ENCODE results near the gene ARHGEF4.

The ARHGEF4 gene

DNA sequence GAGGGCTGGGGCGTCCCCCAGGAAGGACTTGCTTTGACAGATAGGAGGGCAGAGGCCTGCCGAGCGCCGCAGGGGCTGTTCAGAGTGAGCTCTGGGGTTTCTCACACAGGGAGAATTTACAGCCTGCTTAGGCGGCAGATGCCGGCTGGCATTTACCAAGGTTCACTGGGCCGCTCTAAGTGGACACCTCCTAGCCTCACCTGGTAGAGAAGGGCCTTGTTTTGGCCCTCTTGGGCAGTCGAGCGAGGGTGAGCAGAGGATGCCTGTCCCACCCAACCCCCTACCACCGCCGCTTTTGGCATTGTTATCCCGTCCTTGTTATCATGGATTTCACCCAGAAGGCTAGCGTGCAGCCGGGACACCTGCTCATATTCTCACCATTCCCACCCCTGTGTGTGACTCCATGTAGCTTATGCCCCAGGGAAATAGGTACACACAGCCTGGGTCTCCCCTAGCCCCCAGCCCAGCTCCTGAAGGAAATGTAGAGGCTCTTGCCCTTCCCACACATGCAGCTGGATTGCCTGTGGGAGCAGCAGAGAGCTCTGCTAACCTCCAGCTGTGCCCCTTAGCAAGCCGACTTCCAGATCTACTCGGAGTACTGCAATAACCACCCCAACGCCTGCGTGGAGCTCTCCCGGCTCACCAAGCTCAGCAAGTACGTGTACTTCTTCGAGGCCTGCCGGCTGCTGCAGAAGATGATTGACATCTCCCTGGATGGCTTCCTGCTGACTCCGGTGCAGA is 204.1 kb downstream of the ARHGEF4 start:
- no peak for DNase-seq

DNA sequence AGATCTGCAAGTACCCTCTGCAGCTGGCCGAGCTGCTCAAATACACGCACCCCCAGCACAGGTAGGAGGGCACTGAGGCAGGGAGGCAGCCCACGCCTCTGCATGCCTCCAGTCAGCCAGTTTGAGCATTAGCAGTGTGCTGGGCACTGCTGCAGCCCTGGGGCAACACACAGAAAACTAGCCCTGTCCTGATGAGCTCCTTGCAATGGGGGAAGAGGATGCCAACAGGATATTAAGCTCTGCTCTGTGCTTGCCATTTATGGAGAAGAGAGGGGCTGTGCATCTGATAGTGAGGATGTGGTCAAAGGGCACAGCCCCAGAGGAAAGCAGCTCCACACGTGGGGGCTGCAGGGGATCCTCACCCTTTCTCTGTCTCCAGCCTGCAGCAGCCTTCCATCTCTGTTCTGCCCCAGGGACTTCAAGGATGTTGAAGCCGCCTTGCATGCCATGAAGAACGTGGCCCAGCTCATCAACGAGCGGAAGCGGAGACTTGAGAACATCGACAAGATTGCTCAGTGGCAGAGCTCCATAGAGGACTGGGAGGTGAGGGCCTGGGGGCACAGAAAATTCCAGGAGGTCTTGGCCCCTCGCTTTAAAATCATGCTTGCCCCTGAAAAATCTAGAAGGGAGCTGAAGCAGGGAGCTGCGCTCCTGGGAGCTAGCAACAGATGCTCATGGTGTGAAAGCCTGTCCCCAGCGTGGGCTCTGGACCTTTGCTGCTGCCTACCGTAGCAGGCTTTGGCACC is 204.9 kb downstream of the ARHGEF4 start:
- DNase-seq = no peak

DNA sequence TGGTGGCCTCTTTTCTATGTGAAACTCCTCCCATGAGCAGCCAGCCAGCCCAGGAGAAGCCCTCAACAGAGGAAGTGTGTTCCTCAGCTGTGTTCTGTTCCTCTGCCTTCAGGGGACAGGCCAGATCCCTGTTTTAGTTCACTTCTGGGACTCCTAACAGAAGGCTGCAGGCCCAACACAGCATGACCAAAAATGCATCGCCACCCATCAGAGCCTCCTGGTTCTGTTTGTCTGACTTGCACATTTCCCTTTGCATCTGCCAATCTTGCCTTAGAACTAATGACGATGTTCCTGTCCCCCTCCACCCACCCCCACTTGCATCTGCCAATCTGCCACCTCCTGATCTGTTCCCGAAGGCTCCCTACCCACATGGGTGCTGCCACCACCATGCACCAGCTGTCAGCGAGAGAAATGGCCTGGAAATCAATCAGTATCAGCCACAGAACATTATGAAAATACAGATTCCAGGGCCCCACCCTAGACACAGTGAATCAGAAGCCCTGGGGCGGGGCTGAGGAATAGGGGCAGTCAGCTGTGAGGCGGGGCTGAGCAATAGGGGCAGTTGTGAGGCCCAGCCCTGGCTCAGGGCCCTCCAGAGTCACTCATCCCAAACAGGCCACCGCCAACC is 205.5 kb downstream of the ARHGEF4 start:
- DNase-seq = no peak

DNA sequence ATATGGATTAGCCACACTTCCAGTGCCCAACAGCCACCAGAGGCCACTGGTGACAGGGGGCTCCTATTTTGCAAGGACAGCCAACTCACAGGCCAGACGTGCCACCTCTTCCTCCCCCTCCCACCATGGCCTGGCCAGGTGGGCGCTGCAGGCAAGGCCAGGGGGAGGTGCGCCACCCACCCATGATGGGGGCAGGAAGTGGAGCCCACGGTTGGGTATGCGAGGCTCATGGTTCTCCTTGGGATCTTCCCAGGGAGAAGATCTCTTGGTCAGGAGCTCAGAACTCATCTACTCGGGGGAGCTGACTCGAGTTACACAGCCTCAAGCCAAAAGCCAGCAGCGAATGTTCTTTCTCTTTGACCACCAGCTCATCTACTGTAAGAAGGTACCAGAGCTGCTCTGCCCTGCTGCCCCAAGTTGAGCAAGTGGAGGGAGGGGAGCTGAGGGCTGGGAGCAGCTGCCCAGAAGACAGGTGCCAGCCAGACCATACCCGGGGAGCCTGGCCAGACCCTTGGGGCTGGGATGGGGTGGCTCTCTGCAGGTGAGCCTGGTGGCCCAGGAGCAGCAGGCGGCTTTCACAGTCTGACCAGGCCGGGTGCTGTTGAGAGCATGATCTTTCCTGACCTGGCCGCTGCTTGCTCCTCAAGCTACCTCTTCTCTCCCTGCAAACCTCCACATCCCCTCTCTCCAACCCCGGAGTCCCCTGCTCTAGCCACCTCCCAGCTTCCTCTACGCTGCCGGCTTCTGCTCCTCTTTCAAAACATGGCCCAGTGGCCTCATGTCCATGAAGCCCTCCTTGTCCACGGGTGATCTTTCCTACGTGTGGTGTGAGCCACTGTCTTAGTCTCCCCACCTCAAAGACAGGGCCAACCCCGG is 206.7 kb downstream of the ARHGEF4 start:
- no peak for DNase-seq

DNA sequence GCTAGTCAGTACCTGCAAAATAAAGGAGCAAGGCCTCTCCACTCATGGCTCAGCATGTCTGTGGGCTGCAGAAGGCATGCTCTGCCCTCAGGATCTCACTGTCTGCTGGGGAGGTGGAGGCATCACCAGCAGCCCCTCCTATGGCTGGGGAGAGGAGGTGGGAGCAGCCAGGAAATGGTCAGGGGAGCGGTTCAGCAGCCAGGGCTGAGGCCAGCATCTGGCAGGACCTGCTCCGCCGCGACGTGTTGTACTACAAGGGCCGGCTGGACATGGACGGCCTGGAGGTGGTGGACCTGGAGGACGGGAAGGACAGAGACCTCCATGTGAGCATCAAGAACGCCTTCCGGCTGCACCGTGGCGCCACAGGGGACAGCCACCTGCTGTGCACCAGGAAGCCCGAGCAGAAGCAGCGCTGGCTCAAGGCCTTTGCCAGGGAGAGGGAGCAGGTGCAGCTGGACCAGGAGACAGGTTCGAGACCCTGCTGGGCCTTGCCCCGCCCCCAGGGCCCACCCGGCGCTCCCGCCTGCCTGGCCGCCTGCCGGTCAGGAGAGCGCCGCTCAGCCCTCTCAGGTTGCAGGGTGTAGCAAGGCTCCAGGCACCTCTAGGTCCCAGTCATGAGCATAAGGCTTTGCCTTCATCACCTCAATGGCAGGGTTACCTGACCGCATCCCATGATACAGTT is 207.5 kb downstream of the ARHGEF4 start:
- DNase-seq = no peak

DNA sequence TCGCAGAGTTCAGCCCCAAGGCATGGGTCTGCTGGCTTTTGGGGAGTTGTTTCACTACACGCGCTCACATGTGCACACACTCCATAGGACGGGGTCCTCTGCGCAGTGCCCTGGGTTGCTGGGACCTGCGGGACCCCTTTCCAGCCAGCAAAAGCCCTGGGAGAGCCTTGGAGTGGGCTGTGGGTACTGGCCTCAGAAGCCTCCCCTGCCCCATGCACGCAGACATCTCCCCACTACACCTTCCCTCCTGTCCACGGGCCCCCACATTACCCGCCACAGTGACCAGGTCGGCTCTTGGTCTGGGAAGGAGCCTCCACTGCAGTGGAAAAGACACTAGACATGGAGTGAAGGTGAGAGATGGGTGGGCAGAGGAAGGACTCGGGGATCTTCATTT is 208.0 kb downstream of the ARHGEF4 start:
- DNase-seq = no peak

DNA sequence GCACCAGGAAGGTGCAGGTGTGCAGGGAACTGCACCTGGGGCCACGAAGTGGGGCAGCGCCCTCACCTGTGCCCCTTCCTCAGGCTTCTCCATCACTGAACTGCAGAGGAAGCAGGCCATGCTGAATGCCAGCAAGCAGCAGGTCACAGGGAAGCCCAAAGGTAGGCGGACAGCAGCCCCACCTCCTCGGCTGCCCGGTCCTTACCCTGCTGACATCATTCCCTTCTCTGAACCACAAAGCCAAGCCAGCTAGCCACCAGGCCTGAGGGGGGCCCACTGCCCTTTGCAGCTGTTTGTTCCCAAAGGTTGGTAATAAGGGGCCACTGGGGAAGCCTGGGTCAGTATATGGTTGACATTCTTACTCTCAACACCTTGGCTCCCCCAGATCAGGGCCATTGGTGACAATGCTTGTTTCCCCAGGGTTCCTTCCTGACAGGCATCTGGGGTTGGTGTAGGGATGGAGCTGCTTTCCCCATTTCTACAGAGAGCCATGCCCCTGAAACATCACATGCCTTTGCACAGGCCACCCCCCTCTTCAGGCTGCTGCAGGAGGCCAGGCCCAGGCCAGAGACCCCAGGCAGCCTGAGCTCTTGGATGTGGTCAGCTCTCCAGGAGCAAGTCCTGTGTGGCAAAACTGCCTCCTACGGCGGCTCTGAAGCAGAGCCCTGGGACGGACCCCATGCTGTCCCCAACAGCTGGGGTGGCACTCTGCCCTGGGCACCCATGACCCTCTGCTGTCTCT is 208.7 kb downstream of the ARHGEF4 start:
- DNase-seq = no peak

DNA sequence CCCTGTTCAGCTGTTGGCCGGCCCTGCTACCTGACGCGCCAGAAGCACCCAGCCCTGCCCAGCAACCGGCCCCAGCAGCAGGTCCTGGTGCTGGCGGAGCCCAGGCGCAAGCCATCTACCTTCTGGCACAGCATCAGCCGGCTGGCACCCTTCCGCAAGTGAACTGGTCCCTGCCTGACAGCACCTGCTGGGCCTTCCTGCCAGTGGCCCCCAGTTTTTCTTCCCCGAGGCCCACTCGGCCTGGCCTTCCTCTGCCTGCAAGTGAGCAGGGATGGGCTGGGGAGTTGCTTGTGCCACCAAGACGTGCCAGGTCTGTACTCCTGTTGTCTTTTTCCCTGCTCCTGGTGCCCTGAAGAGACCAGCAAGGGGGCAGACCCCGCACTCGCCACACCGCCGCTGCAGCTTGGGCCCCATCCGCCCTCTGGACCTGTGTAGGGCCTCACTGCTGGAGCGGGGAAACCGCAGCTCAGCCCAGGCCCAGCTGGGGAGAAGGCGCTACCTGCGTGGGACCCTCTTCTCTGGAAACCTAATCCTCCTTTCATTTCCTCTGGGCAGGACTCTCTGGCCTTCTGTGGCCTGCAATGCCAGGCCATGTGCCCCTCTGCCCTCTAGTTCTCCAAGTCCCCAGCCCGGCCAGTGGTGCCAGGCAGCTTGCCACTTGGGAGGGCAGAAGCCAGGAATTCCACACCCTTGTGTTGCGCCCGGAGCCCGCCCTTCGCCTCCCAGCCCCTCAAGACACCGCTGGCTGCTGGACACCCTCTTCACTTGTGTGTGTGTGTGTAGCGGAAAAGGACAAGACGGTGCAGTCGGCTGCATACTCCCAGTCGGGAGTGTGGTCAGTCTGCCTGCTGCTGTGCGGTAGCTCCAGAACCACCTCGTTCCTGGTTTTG is 209.6 kb downstream of the ARHGEF4 start:
- no peak for DNase-seq

DNA sequence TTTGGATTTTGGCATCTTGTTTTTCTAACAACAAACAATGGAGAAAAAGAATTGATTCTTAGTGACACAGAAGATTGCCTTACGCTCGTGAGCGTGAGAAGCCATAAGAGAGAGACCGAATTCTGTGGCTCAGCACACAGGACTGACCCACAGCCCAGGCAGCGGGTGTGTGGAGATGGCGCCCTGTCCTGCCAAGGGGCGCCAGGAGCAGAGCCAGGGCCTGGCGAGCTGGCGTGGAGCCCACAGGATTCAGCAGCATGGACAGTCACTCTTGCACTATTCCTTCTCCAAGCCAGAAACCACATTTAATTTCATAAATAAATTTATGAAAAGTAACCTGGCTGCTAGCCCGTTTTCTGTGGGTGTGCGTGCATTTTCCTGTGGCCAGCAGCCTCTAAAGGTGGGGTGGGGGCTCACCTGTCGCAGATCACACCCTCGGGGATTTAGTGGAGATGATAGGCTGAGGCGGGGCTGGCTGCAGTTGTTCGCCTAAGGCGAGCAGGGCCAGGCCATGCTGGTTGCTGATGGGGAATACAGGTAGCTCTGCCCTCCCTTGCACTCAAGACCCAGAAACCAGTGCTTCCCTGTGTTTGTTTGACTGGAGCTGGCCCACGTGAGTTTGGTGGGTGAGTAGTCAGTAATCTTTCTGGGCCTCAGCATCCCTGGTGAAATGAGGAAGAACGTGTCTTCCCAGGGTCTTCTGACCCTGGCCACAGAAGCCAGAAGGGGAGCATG is 210.4 kb downstream of the ARHGEF4 start:
- DNase-seq = no peak

DNA sequence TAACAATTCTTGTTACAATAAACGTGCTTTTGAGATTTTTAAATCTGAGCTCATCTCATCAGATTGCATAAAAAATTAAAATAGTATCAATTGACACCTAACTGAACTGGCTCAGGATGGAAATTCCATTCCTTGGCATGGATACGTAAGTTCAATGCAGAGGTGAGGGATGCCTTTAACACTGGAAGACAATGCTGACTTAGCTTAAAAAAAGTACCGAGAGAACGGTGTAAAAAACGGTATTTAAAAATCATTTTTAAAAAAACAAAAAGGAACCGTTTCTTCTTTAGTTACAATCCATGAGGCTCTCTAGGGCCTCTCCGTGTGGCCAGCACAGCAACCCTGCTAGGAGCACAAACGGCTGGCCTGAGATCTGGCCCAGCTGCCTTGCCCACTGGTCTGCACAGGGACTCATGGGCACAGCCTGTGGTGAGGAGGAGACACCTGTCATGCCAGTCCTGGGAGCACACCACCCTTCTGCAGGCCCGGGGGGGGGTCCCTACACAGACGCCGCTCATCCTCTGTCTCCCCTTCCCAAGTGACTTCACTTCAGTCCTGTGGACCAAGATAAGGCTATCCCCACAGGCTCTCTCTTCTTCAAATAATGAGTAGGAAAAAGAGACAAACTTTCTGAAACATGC is 211.3 kb downstream of the ARHGEF4 start:
- DNase-seq = no peak

DNA sequence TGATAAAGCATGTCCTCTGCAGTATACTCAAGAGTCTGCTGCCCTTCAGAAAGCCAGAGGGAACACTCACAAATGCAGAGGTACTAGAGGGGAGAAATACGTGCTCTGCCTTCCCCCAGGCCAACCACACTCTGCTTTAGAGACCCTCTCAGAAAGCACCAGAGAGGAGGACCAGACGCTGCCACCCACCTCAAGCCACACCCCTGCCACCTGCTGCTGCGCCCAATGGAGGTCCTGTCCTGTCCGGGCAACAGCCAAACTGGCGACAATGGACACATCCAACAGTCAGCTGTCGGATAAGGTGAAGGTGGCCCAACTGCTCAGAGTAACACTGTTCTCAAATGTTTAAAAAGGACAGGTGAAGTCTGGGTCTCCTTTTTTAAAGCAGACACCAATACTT is 211.9 kb downstream of the ARHGEF4 start:
- no peak for DNase-seq

DNA sequence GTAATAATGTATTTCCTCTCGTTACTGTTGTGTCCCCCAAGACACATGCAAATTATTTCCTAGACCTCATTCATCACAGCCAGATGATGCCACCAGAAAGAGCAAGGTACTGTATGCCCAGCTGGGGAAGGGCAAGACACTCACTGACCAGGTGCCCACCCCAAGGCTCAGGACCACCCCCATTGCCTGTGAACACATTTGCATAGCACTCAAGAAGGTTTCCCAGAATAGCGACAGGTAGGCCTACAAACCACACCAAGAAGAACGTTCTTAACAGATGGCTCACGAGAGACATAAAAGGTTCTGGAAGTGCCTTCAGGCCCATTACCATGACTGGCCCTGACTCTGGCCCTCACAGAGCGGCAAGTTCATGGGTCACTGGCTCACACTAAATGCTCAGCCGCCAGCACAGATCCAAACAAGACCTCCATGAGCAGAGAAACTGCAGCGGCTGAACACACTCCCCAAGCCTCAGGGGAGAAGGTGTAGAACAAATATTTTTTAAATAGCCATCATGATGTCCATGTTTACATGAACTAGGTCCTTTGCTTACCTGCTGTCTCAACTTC is 212.5 kb downstream of the ARHGEF4 start:
- DNase-seq = no peak

DNA sequence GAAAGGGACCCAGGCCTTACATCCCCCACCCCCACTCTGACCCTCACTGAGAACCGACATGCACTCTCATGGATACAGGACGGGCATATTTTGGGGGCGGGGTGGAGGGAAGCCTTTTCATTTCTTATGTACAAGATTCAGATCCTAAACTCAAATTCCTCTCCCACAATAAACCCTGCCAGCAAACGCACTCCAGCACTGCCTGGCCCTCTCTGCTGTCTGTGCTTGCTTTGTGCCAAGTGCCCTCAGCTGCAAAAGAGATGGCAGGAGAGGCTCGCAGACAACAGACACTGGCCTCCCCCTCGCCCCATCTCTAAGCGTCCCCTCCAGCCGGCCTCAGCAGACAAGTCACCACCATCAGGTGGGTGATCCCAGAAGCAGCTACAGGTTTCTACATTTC is 214.2 kb downstream of the ARHGEF4 start:
- DNase-seq = no peak

DNA sequence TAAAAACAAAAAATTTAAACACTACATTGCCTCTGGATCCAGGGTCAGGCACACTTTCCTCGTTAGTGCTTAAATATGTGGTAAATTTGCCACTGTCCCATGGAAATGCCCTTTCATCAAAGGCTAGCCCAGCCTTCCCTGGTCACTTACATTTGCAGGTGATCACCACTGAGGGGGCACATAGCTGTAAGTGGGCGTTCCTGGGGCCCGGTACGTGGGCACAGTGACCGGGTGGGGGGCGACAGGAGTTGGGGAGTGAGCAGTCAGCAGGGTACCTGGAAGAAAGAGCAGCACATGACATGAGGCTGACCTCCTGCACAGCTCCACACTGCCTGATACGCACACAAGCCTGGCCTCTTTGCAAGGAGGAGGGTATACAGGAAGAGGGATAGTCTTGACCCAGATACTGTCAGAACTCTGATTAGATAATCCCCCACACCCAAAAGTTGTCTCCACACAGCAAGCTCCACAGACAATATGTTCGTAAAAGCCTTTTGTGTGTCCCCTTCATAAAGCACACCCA is 216.1 kb downstream of the ARHGEF4 start:
- DNase-seq = no peak

DNA sequence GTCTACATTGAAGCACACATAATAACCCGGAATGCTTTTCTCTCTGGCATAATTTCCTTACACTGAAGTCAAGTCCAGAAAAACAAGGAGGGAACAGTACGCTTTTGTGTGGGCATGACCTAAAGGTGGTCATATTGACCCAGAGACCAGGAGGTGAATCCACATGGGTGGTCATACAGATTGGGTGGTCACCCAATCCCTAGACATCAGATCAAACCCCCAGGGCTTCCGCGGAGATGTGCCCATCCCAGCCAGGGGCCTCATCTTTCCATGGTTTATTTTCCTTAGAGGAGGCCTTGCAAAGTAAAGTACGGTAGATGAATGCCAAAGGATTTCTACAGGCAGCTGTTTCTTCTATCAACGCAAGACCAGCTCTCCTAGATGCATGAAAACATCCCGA is 217.8 kb downstream of the ARHGEF4 start:
- no peak for DNase-seq

DNA sequence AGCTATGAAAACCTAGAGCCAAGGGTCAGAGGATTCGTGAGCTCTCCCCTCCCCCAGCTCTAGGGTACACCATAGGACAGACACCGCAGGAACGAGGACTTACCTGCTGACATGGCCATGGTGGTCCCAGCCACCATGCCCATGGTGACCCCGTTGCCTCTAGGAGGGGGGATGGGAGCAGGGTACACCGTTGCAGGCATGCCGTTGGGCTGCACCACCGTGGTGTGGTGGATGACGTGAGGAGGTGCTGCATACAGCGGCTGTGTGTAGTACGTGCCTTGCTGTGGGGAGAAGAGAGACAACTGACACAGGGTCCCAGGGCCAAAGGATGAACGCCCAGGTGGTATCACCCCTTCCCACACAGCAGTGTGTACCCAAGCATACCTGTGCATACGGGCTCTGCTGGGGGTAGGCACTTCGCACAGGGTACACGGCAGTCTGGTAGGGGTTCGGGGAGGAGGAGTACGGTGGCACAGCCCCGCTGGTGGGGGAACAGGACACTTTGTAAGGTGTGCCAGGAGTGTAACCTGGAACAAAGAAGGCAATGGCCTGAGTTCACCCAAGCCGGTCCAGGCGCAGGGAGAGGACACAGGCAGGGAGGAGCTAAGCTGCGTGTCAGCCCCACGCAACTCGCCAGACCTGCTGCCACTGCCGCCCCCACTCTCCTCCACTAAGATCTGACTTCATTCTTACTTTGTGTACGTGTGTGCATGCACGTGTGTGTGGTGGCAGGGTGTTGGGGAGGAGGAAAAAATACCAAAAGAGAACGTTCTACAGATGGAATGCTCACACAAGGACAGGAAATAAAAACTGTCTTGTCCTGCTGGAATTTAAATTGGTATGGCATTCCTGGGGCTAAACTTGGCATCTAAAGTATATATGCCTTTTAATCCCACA is 218.7 kb downstream of the ARHGEF4 start:
- DNase-seq = no peak

DNA sequence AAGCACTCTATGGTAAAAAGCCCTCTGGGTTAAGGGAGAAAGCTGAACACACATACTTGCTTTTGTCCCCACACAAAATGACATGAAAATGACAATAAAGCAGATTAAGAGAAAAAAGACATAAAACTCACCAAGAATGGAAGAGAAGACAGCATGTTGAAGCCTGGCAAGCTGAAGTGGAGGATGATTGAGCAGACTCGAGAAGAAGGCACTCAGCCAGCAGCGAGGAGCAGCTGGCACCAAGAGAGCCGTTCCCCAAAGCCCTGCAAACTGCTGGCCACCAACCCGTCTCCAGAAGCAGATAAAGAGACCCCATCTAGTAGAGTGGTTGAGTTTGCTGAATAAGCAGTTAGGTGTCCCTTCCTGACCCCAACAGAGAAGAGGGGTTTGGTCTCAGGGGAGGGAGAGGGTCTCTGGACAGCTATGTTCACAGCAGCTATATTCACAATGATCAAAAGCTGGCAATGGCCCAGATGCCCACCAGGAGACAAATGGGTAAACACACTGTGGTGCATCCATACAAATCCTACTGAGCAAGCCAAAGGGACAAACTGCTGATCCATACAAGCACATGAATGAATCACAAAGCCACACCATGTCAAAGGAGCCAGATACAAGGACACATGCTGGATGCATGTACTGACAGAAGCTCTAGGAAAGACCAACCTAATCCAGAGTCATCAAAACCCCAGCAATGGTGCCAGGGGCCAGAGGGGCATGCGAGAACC is 219.7 kb downstream of the ARHGEF4 start:
- DNase-seq = no peak
